Tibial nerve (tissue), 4 donors: Measurements from ENCODE around the gene DAAM2. TPM values are rescaled to one million over a fixed set of nuclear protein-coding genes. Genes with fewer than 3 reads are reported as not detected.

Experiments used
- DNase-seq, 2 donors: peaks; one replicate each; pipeline ENCODE4 v3.0.0-alpha.2; 2019; ENCODE audit warnings: low spot score in 2 of 2
- H3K27ac ChIP-seq, 4 donors: fragments of 200-600 bp; sonication (generic) in 3 of 4; one replicate each; pipeline ENCODE4 v1.5.1; 2017 to 2019; ENCODE audit warnings: mild to moderate bottlenecking in 1 of 4
- H3K27me3 ChIP-seq, 2 donors: fragments of 200-600 bp; sonication (generic) in 1 of 2; one replicate each; pipeline versions ENCODE4 v1.5.1 to v1.6.0; 2017 to 2019
- H3K36me3 ChIP-seq, 3 donors: fragments of 200-600 bp; sonication (generic); one replicate each; pipeline ENCODE4 v1.5.1; 2018 to 2019
- H3K4me1 ChIP-seq, 4 donors: fragments of 200-600 bp; sonication (generic) in 3 of 4; one replicate each; pipeline ENCODE4 v1.5.1; 2017 to 2019
- H3K4me3 ChIP-seq, 4 donors: fragments of 200-600 bp; sonication (generic) in 3 of 4; one replicate each; pipeline ENCODE4 v1.5.1; 2017 to 2019; ENCODE audit warnings: mild to moderate bottlenecking in 1 of 4, moderate library complexity in 1 of 4
- H3K9me3 ChIP-seq, 4 donors: fragments of 200-600 bp; sonication (generic) in 3 of 4; one replicate each; pipeline ENCODE4 v1.5.1; 2017 to 2019
- CTCF ChIP-seq, 5 experiments: fragments of 200-600 bp in 3 of 5; fragments of 450-650 bp in 2 of 5; sonication (generic) in 3 of 5; IDR thresholded peaks; one replicate each; pipeline ENCODE4 v1.5.1; 2016 to 2019; ENCODE audit warnings: antibody characterized with exemption in 5 of 5, mild to moderate bottlenecking in 3 of 5, moderate library complexity in 2 of 5
- EP300 ChIP-seq, 2 donors: sonication (generic); formaldehyde crosslinking; IDR thresholded peaks; one replicate each; pipeline ENCODE4 v1.6.1; 2017; ENCODE audit warnings: antibody characterized with exemption in 2 of 2, mild to moderate bottlenecking in 1 of 2
- POLR2A ChIP-seq, 2 donors: fragments of 450-650 bp; IDR thresholded peaks; one replicate each; pipeline ENCODE4 v1.6.1; 2017; ENCODE audit warnings: antibody characterized with exemption in 2 of 2, mild to moderate bottlenecking in 2 of 2, moderate library complexity in 2 of 2
- WGBS, 2 donors: methylation state at CpG; one replicate each; pipeline ENCODE4 v1.1.5; 2018; 5-methylcytosine and 5-hydroxymethylcytosine counted together
- total RNA-seq, 4 donors: library from RNA; depleted of rRNA; stranded (reverse); fragments of >200 nt; gene quantifications; one replicate each; pipeline ENCODE4 v1.1.0, GENCODE V29; 2016

The DAAM2 gene
- total RNA-seq, 4 donors from 2014 or later: 73.9 to 133 (median 93.3) TPM

GRCh38 chr6:39941820-39942219, 149.6 kb downstream of the DAAM2 start:
- no peak overlapping the region for H3K27ac ChIP-seq
- H3K9me3 ChIP-seq: no peaks in the 10 kb centered on the region
- TF ChIP-seq EP300 (IDR thresholded peaks at IDR 0.05): no peak
- no peak for TF ChIP-seq CTCF (IDR thresholded peaks at IDR 0.05)
- no peak for TF ChIP-seq POLR2A (IDR thresholded peaks at IDR 0.05)
- WGBS, 2 donors: 79 to 80% methylated on average over 4 of the region's 4 CpGs
- no peak for DNase-seq
- H3K4me1 ChIP-seq: no peaks in the 10 kb centered on the region
- H3K27me3 ChIP-seq: no peaks in the 10 kb centered on the region
- no peak overlapping the region for H3K4me3 ChIP-seq
- H3K36me3 ChIP-seq: no peaks in the 10 kb centered on the region

GRCh38 chr6:39942903-39943580, 150.9 kb downstream of the DAAM2 start:
- no peak overlapping the region for H3K4me3 ChIP-seq
- WGBS, 2 donors: 82 to 85% methylated on average over 7 of the region's 7 CpGs
- DNase-seq: no peak

GRCh38 chr6:39945626-39946025, 153.4 kb downstream of the DAAM2 start:
- no peaks in the 10 kb centered on the region for H3K27me3 ChIP-seq
- H3K36me3 ChIP-seq: no peaks in the 10 kb centered on the region
- no peak overlapping the region for H3K4me3 ChIP-seq
- H3K27ac ChIP-seq: no peak overlapping the region
- H3K9me3 ChIP-seq: no peaks in the 10 kb centered on the region
- TF ChIP-seq CTCF (IDR thresholded peaks at IDR 0.05) (no peak), EP300 (IDR thresholded peaks at IDR 0.05) (no peak), POLR2A (IDR thresholded peaks at IDR 0.05) (no peak)
- no peak for DNase-seq
- no peaks in the 10 kb centered on the region for H3K4me1 ChIP-seq
- 90 to 91% methylated on average over 1 of the region's 1 CpG for WGBS, 2 donors

More at GRCh38 chr6:39942903-39943580, 150.9 kb downstream of the DAAM2 start:
- no peaks in the 10 kb centered on the region for H3K9me3 ChIP-seq
- H3K36me3 ChIP-seq: no peaks in the 10 kb centered on the region
- no peaks in the 10 kb centered on the region for H3K4me1 ChIP-seq
- H3K27ac ChIP-seq: no peak overlapping the region
- no peak for TF ChIP-seq CTCF (IDR thresholded peaks at IDR 0.05)
- no peak for TF ChIP-seq POLR2A (IDR thresholded peaks at IDR 0.05)
- TF ChIP-seq EP300 (IDR thresholded peaks at IDR 0.05): no peak
- no peaks in the 10 kb centered on the region for H3K27me3 ChIP-seq

- Histone ChIP-seq H3K36me3 (no peaks in the 10 kb centered on the region), H3K27me3 (no peaks in the 10 kb centered on the region), H3K9me3 (no peaks in the 10 kb centered on the region), H3K4me3 (no peak overlapping the region), H3K4me1 (peaks cover 0 to 17% (median 0%) of the 10 kb centered on the region in 4 donors), H3K27ac (peak overlapping the region in 1 of 4 donors; percentile 19)
- no peak for DNase-seq
- 54 to 59% methylated on average over 5 of the region's 5 CpGs for WGBS, 2 donors
- no peak for TF ChIP-seq POLR2A (IDR thresholded peaks at IDR 0.05)
- no peak for TF ChIP-seq EP300 (IDR thresholded peaks at IDR 0.05)
- no peak for TF ChIP-seq CTCF (IDR thresholded peaks at IDR 0.05)
Measured at GRCh38 chr6:39947611-39948068, 155.5 kb downstream of the DAAM2 start.

GRCh38 chr6:39948199-39948791, 156.1 kb downstream of the DAAM2 start:
- DNase-seq: no peak
- WGBS, 2 donors: 78 to 81% methylated on average over 5 of the region's 5 CpGs
- H3K4me1 ChIP-seq: peaks cover 0 to 17% (median 0%) of the 10 kb centered on the region in 4 donors
- no peak overlapping the region for H3K4me3 ChIP-seq
- H3K27ac ChIP-seq: peak overlapping the region in 1 of 4 donors; percentile 19
- H3K27me3 ChIP-seq: no peaks in the 10 kb centered on the region
- H3K36me3 ChIP-seq: no peaks in the 10 kb centered on the region
- TF ChIP-seq POLR2A (IDR thresholded peaks at IDR 0.05) (no peak), EP300 (IDR thresholded peaks at IDR 0.05) (no peak), CTCF (IDR thresholded peaks at IDR 0.05) (no peak)
- no peaks in the 10 kb centered on the region for H3K9me3 ChIP-seq
